ENCODE data around the gene SH3GL3.

SH3GL3 gene

GRCh38 chr15:83555383-83555782, 108.2 kb downstream of the SH3GL3 start:
- Histone ChIP-seq H3K9me2 (ENCODE audit: low read depth, low read length) (no peaks in the 10 kb centered on the region), H3K4me3 (ENCODE audit: low read depth, low read length, poor library complexity, severe bottlenecking) (no peak overlapping the region), H3F3A (ENCODE audit: insufficient read depth, low read length) (no peaks in the 10 kb centered on the region), H3K27ac (ENCODE audit: low read depth, low read length, poor library complexity, severe bottlenecking) (no peak overlapping the region), H3K4me1 (ENCODE audit: insufficient read depth, low read length, severe bottlenecking) (no peaks in the 10 kb centered on the region), H3K27me3 (ENCODE audit: insufficient read depth, low read length) (no peaks in the 10 kb centered on the region), H3K4me2 (ENCODE audit: low read length) (no peak overlapping the region), H3K9ac (ENCODE audit: low read length) (no peak overlapping the region), H3K79me2 (ENCODE audit: insufficient read depth, low read length) (no peaks in the 10 kb centered on the region), H3K36me3 (ENCODE audit: insufficient read depth, low read length) (no peaks in the 10 kb centered on the region), H2AFZ (ENCODE audit: low read length) (no peak overlapping the region), H4K20me1 (ENCODE audit: insufficient read depth, low read length) (no peaks in the 10 kb centered on the region), H3K9me3 (ENCODE audit: low read length) (no peaks in the 10 kb centered on the region)
- no peak for TF ChIP-seq EZH2 (IDR thresholded peaks at IDR 0.05; ENCODE audit: borderline replicate concordance, low read length)
- TF ChIP-seq CTCF (IDR thresholded peaks at IDR 0.05; ENCODE audit: low read length) = no peak

- TF ChIP-seq EZH2 (IDR thresholded peaks at IDR 0.05; ENCODE audit: borderline replicate concordance, low read length) (no peak), CTCF (IDR thresholded peaks at IDR 0.05; ENCODE audit: low read length) (no peak)
- Histone ChIP-seq H3K9me3 (ENCODE audit: low read length) (no peaks in the 10 kb centered on the region), H3K36me3 (ENCODE audit: insufficient read depth, low read length) (no peaks in the 10 kb centered on the region)
Observed at GRCh38 chr15:83556068-83556467, 108.9 kb downstream of the SH3GL3 start.

GRCh38 chr15:83556754-83557153, 109.6 kb downstream of the SH3GL3 start:
- H3K9ac ChIP-seq (ENCODE audit: low read length) = no peak overlapping the region
- H3K27me3 ChIP-seq (ENCODE audit: insufficient read depth, low read length) = no peaks in the 10 kb centered on the region
- no peaks in the 10 kb centered on the region for H3K9me3 ChIP-seq (ENCODE audit: low read length)
- no peak overlapping the region for H3K4me2 ChIP-seq (ENCODE audit: low read length)
- no peaks in the 10 kb centered on the region for H3K79me2 ChIP-seq (ENCODE audit: insufficient read depth, low read length)
- H3K4me1 ChIP-seq (ENCODE audit: insufficient read depth, low read length, severe bottlenecking) = no peaks in the 10 kb centered on the region
- no peak overlapping the region for H3K4me3 ChIP-seq (ENCODE audit: low read depth, low read length, poor library complexity, severe bottlenecking)
- no peak overlapping the region for H2AFZ ChIP-seq (ENCODE audit: low read length)
- no peak overlapping the region for H3K27ac ChIP-seq (ENCODE audit: low read depth, low read length, poor library complexity, severe bottlenecking)
- TF ChIP-seq EZH2 (IDR thresholded peaks at IDR 0.05; ENCODE audit: borderline replicate concordance, low read length) (no peak), CTCF (IDR thresholded peaks at IDR 0.05; ENCODE audit: low read length) (no peak)
- no peaks in the 10 kb centered on the region; the same call in 1 of the 2 replicates for H3F3A ChIP-seq (ENCODE audit: insufficient read depth, low read length)
- H4K20me1 ChIP-seq (ENCODE audit: insufficient read depth, low read length) = no peaks in the 10 kb centered on the region
- no peaks in the 10 kb centered on the region for H3K9me2 ChIP-seq (ENCODE audit: low read depth, low read length)
- H3K36me3 ChIP-seq (ENCODE audit: insufficient read depth, low read length) = no peaks in the 10 kb centered on the region

More at GRCh38 chr15:83556068-83556467, 108.9 kb downstream of the SH3GL3 start:
- no peaks in the 10 kb centered on the region; the same call in 1 of the 2 replicates for H3F3A ChIP-seq (ENCODE audit: insufficient read depth, low read length)
- H3K4me2 ChIP-seq (ENCODE audit: low read length) = no peak overlapping the region
- H2AFZ ChIP-seq (ENCODE audit: low read length) = no peak overlapping the region
- H4K20me1 ChIP-seq (ENCODE audit: insufficient read depth, low read length) = no peaks in the 10 kb centered on the region
- H3K4me3 ChIP-seq (ENCODE audit: low read depth, low read length, poor library complexity, severe bottlenecking) = no peak overlapping the region
- H3K27me3 ChIP-seq (ENCODE audit: insufficient read depth, low read length) = no peaks in the 10 kb centered on the region
- H3K9ac ChIP-seq (ENCODE audit: low read length) = no peak overlapping the region
- H3K9me2 ChIP-seq (ENCODE audit: low read depth, low read length) = no peaks in the 10 kb centered on the region
- no peaks in the 10 kb centered on the region for H3K79me2 ChIP-seq (ENCODE audit: insufficient read depth, low read length)
- H3K4me1 ChIP-seq (ENCODE audit: insufficient read depth, low read length, severe bottlenecking) = no peaks in the 10 kb centered on the region
- H3K27ac ChIP-seq (ENCODE audit: low read depth, low read length, poor library complexity, severe bottlenecking) = no peak overlapping the region
